Loucy (cell line): ENCODE results near the gene SNX4.

Experiments
- H2AFZ ChIP-seq: fragments of 200-600 bp; sonication (generic); 2 replicates; pipeline ENCODE4 v1.6.0; 2016; ENCODE audit warnings: antibody characterized with exemption, mild to moderate bottlenecking, low read length, moderate library complexity
- H3F3A ChIP-seq: fragments of 200-600 bp; 2 replicates; pipeline ENCODE4 v1.6.0; 2016; ENCODE audit warnings: antibody characterized with exemption, low read depth, mild to moderate bottlenecking
- H3K27me3 ChIP-seq: fragments of 200-600 bp; sonication (generic); 2 replicates; pipeline ENCODE4 v1.6.1; 2014; ENCODE audit warnings: low read length, mild to moderate bottlenecking; ENCODE audit not compliant: insufficient read depth, poor library complexity, severe bottlenecking
- H3K36me3 ChIP-seq: fragments of 200-600 bp; sonication (generic); 2 replicates; pipeline ENCODE4 v1.6.1; 2016; ENCODE audit warnings: low read length; ENCODE audit not compliant: insufficient read depth
- H3K4me1 ChIP-seq: fragments of 200-600 bp; sonication (generic); 2 replicates; pipeline ENCODE4 v1.5.1; 2014; ENCODE audit warnings: low read length, mild to moderate bottlenecking; ENCODE audit not compliant: insufficient read depth, poor library complexity, severe bottlenecking
- H3K4me2 ChIP-seq: fragments of 200-600 bp; sonication (generic); 2 replicates; pipeline ENCODE4 v1.6.0; 2014; ENCODE audit warnings: antibody characterized with exemption, low read length, low read depth, mild to moderate bottlenecking; ENCODE audit not compliant: poor library complexity, severe bottlenecking
- H3K4me3 ChIP-seq: fragments of 200-600 bp; sonication (generic); 2 replicates; pipeline ENCODE4 v1.5.1; 2014; ENCODE audit warnings: low read length, mild to moderate bottlenecking, mixed read lengths; ENCODE audit not compliant: poor library complexity, severe bottlenecking
- H3K79me2 ChIP-seq: fragments of 200-600 bp; sonication (generic); 2 replicates; pipeline ENCODE4 v1.6.1; 2014; ENCODE audit warnings: low read length; ENCODE audit not compliant: insufficient read depth
- H3K9ac ChIP-seq: fragments of 200-600 bp; sonication (generic); 2 replicates; pipeline ENCODE4 v1.6.0; 2014; ENCODE audit warnings: mild to moderate bottlenecking, low read depth, low read length, moderate library complexity; ENCODE audit not compliant: poor library complexity, severe bottlenecking
- H3K9me2 ChIP-seq: fragments of 200-600 bp; sonication (generic); replicated peaks from 2 replicates; pipeline ENCODE4 v1.6.1; 2016; ENCODE audit warnings: low read depth, low read length, mixed read lengths
- H3K9me3 ChIP-seq: fragments of 200-600 bp; sonication (generic); 2 replicates; pipeline ENCODE4 v1.6.1; 2014; ENCODE audit warnings: mild to moderate bottlenecking, antibody characterized with exemption, low read length, low read depth; ENCODE audit not compliant: insufficient read depth
- H4K20me1 ChIP-seq: fragments of 200-600 bp; sonication (generic); 2 replicates; pipeline ENCODE4 v1.6.0; 2014; ENCODE audit warnings: antibody characterized with exemption, low read length, mild to moderate bottlenecking; ENCODE audit not compliant: insufficient read depth, poor library complexity, severe bottlenecking
- EZH2phosphoT487 ChIP-seq: fragments of 200-600 bp; IDR thresholded peaks from 2 replicates; pipeline ENCODE4 v1.6.1; 2018; ENCODE audit warnings: antibody characterized with exemption, mild to moderate bottlenecking, moderate library complexity, borderline replicate concordance
- TF ChIP-seq, protein P1 (sequence below): fragments of 200-600 bp; sonication (generic); conservative IDR thresholded peaks from 2 replicates; pipeline ENCODE4 v1.5.1; 2014; ENCODE audit warnings: mild to moderate bottlenecking, antibody characterized with exemption, low read length

The SNX4 gene

DNA sequence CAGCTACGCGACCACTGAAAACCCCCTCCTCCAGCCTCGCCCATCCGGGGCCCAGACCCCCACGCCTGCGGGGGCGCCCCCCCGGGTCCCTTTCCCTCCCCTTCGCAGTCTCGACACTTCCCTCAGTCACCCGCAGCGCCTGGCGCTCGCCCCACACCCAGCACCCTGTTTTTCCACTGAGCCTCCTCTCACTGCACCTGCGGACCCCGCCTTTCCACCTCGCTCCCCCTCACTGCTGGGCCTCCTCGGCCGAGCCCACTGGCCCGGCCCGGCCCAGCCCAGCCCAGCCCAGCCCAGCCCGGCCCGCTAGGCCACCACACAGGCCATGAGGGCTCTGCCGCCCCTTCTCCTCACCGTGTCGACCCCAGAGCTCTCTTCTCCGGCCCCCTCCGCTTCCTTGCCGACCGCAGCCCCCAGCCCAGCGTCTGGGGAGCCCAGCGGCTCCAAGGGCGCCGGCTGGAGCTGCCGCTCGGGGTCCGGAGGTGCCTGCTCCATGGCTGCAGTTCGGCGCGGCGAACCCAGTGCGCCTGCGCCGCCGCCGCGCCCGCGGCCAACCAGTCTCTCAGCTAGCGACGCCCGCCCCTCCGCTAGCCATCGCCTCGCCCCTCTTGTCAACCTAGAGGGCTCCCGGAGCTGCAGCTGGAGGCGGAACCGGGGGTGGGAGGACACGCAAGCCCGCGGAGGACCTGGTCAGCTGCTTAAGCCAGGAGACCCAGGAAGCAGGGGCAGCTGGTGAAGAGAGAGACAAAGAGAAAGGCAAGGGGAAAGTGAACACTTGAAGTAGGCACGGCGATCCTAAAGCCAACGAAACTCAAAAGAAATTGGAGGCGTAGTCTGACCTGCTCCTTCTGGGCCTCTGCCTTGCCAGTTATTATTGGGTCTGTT is at the start of gene SNX4:
SNX4 (minus strand) TSS at position 525 of the 885 bp plus-strand sequence; CDS start at position 495, 30 bp downstream.
- peaks cover 55% of the 10 kb centered on the region for H3K79me2 ChIP-seq
- H3K9me3 ChIP-seq: no peaks in the 10 kb centered on the region
- H3K4me3 ChIP-seq: peak within 1 kb of the TSS; percentile 84
- H3F3A ChIP-seq: no peaks in the 10 kb centered on the region
- no peaks in the 10 kb centered on the region for H3K36me3 ChIP-seq
- no peaks in the 10 kb centered on the region for H3K27me3 ChIP-seq
- peaks cover 25% of the 10 kb centered on the region for H4K20me1 ChIP-seq
- H3K4me2 ChIP-seq: peak within 1 kb of the TSS; percentile 71
- peak within 1 kb of the TSS; percentile 88 for H3K9ac ChIP-seq
- peak within 1 kb of the TSS; percentile 89 for H2AFZ ChIP-seq
- no peaks in the 10 kb centered on the region for H3K9me2 ChIP-seq
- TF ChIP-seq, protein P1, sequence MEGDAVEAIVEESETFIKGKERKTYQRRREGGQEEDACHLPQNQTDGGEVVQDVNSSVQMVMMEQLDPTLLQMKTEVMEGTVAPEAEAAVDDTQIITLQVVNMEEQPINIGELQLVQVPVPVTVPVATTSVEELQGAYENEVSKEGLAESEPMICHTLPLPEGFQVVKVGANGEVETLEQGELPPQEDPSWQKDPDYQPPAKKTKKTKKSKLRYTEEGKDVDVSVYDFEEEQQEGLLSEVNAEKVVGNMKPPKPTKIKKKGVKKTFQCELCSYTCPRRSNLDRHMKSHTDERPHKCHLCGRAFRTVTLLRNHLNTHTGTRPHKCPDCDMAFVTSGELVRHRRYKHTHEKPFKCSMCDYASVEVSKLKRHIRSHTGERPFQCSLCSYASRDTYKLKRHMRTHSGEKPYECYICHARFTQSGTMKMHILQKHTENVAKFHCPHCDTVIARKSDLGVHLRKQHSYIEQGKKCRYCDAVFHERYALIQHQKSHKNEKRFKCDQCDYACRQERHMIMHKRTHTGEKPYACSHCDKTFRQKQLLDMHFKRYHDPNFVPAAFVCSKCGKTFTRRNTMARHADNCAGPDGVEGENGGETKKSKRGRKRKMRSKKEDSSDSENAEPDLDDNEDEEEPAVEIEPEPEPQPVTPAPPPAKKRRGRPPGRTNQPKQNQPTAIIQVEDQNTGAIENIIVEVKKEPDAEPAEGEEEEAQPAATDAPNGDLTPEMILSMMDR: no peak
- no peak for TF ChIP-seq EZH2phosphoT487
- peaks cover 20% of the 10 kb centered on the region for H3K4me1 ChIP-seq

DNA sequence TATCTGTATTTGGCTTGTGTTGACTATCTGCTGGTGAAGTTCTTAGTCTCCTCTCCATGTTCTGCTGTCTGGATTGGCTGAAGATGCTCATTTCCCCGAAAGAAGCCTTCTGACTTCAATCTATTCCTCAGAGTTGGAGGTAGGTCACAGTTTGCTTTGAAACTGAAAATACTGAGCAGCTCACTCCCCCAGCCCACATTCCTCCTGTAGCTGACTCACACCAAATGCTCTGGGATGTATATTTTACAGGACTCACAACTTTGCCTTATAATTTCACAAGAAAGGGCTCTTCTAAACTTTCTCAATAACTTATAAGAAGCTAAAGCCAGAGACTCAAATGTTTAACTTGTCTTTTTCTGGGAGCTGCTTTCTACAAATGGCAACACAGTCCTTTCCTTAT is 36.3 kb upstream of the SNX4 start:
- H3K9me3 ChIP-seq: no peaks in the 10 kb centered on the region
- no peak overlapping the region for H3K4me2 ChIP-seq
- TF ChIP-seq, protein P1: no peak
- TF ChIP-seq EZH2phosphoT487: no peak
- H3K4me1 ChIP-seq: no peaks in the 10 kb centered on the region
- H3K27me3 ChIP-seq: no peaks in the 10 kb centered on the region
- H3K9me2 ChIP-seq: no peaks in the 10 kb centered on the region
- peaks cover 35% of the 10 kb centered on the region; the same call in 1 of the 2 replicates for H3K36me3 ChIP-seq
- H3K9ac ChIP-seq: no peak overlapping the region
- H3K4me3 ChIP-seq: no peak overlapping the region
- H3F3A ChIP-seq: no peaks in the 10 kb centered on the region
- H2AFZ ChIP-seq: no peak overlapping the region
- H3K79me2 ChIP-seq: no peaks in the 10 kb centered on the region
- no peaks in the 10 kb centered on the region for H4K20me1 ChIP-seq

DNA sequence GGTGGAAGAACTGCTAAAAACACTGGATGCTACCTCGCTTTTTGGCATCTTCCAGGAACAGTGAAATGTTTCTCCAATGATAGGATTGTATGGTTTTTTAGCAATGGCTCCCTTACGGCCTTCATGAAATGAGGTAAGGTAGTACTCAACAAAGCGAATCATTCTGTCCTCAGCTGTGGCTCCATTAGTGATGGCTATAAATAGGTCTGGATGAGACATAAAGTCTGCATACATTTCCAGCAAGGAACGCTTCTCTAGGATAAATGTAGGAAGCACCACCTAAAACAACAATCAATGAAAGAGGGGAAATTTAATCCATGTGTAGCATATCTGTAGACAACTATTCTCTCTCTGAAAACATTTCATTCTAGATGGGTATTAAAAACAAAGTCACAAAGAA is 32.4 kb upstream of the SNX4 start:
- Histone ChIP-seq H3F3A (no peaks in the 10 kb centered on the region), H3K4me2 (no peak overlapping the region), H4K20me1 (no peaks in the 10 kb centered on the region), H3K4me1 (no peaks in the 10 kb centered on the region), H3K36me3 (peaks cover 22% of the 10 kb centered on the region; the same call in 1 of the 2 replicates), H3K27me3 (no peaks in the 10 kb centered on the region), H3K9me3 (no peaks in the 10 kb centered on the region), H3K9me2 (no peaks in the 10 kb centered on the region), H2AFZ (no peak overlapping the region), H3K79me2 (no peaks in the 10 kb centered on the region), H3K4me3 (no peak overlapping the region), H3K9ac (no peak overlapping the region)
- TF ChIP-seq, protein P1: no peak
- TF ChIP-seq EZH2phosphoT487: no peak
